Kidney epithelial cell (primary cell): ENCODE measurements around the gene KLHL42. TPM values are rescaled to one million over a fixed set of nuclear protein-coding genes. Genes with fewer than 3 reads are reported as not detected.

Experiments used
- DNase-seq: peaks from one replicate; pipeline ENCODE4 v3.0.0-alpha.2; 2010; ENCODE audit warnings: low read depth
- H3K27me3 ChIP-seq: 2 replicates; pipeline ENCODE4 v1.6.0; 2011; ENCODE audit warnings: low read length; ENCODE audit not compliant: control insufficient read depth, insufficient read depth
- H3K36me3 ChIP-seq: 2 replicates; pipeline ENCODE4 v1.5.1; 2011; ENCODE audit warnings: low read length; ENCODE audit not compliant: control insufficient read depth, insufficient read depth
- H3K4me3 ChIP-seq: 2 replicates; pipeline ENCODE4 v1.5.1; 2011; ENCODE audit warnings: low read depth, mild to moderate bottlenecking, control low read depth, low read length
- CTCF ChIP-seq: IDR thresholded peaks from 2 replicates; pipeline ENCODE4 v1.5.1; 2011; ENCODE audit warnings: mild to moderate bottlenecking, moderate library complexity, low read length, control low read depth, inconsistent platforms; ENCODE audit not compliant: insufficient read depth, poor library complexity, severe bottlenecking
- total RNA-seq: library from RNA; depleted of rRNA; stranded (reverse); fragments of >200 nt; gene quantifications from 2 replicates; pipeline ENCODE4 v1.2.3, GENCODE V29; 2015

The KLHL42 gene
- total RNA-seq, 1 donor from 2014 or later = 19.3 TPM

- Histone ChIP-seq H3K27me3 (no peaks in the 10 kb centered on the region), H3K4me3 (no peak overlapping the region), H3K36me3 (no peaks in the 10 kb centered on the region)
- no peak for TF ChIP-seq CTCF
- no peak for DNase-seq
Observed at GRCh38 chr12:27766587-27766986, 13.4 kb upstream of the KLHL42 start.

GRCh38 chr12:27769142-27769673 lies 10.8 kb upstream of the KLHL42 start:
- Histone ChIP-seq H3K27me3 (no peaks in the 10 kb centered on the region), H3K4me3 (no peak overlapping the region), H3K36me3 (no peaks in the 10 kb centered on the region)
- TF ChIP-seq CTCF = no peak
- no peak for DNase-seq

GRCh38 chr12:27771481-27772327 lies 8.3 kb upstream of the KLHL42 start:
- no peak for DNase-seq
- TF ChIP-seq CTCF = no peak
- H3K4me3 ChIP-seq = no peak overlapping the region

GRCh38 chr12:27772328-27773049 lies 7.5 kb upstream of the KLHL42 start:
- TF ChIP-seq CTCF = no peak
- no peaks in the 10 kb centered on the region for H3K27me3 ChIP-seq
- H3K4me3 ChIP-seq = no peak overlapping the region
- H3K36me3 ChIP-seq = no peaks in the 10 kb centered on the region
- no peak for DNase-seq

More at GRCh38 chr12:27771481-27772327, 8.3 kb upstream of the KLHL42 start:
- no peaks in the 10 kb centered on the region for H3K36me3 ChIP-seq
- no peaks in the 10 kb centered on the region for H3K27me3 ChIP-seq

DNA sequence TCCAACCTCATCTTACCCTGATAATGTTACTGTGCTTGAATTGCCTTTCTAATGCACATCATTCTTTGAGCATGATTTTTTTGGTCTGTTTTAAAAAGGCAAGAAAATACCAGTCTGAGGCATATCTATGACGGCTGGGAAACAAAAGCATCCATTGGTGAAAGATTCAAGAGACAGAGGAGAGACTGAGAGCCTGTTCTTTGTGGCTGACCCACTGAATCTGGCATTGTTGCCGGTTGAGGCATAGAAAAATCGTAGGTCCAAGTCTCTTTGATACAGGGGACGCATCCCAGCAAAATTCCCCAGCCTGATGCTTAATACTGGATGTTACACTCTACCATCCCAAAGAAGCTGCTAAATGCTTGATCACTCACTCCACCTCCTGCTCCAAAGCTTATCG lies 2.9 kb upstream of the KLHL42 start:
- Histone ChIP-seq H3K36me3 (no peaks in the 10 kb centered on the region), H3K27me3 (no peaks in the 10 kb centered on the region), H3K4me3 (no peak overlapping the region)
- no peak for TF ChIP-seq CTCF
- no peak for DNase-seq
